HEK293T (cell line): ENCODE data around the gene ARHGAP12.

ENCODE experiments used
- ELF4 ChIP-seq: fragments of 450-650 bp; IDR thresholded peaks from 2 replicates; pipeline ENCODE4 v1.6.1; 2017; ENCODE audit warnings: antibody characterized with exemption
- HDGF ChIP-seq: fragments of 450-650 bp; IDR thresholded peaks from 2 replicates; pipeline ENCODE4 v1.6.1; 2017; ENCODE audit warnings: antibody characterized with exemption, borderline replicate concordance
- LEF1 ChIP-seq: fragments of 450-650 bp; IDR thresholded peaks from 2 replicates; pipeline ENCODE4 v1.6.1; 2017; ENCODE audit warnings: mild to moderate bottlenecking, borderline replicate concordance
- SP1 ChIP-seq: fragments of 450-650 bp; IDR thresholded peaks from 2 replicates; pipeline ENCODE4 v1.6.1; 2017

DNA sequence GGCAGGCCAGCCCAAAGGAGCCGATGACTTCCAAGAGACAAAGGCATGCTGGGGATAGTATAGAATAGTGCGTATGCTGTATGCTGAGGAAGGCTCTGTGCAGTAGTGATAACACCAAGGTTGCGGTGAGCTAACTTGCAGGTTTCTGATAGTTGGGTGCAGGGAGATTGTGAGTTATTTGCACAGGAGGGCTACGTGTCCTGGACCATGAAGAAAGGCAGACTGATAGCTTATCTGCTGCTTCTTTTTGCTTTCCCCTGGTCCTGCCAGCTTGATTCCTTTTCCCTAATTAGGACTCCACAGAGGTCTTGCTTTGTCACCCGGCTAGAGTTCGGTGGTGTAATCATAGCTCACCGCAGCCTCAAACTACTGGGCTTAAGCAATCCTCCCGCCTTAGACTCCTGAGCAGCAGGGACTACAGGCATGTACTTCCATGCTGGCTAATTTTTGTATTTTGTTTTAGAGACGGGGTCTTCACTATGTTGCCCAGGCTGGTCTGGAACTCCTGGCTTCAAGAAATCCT is 43.9 kb upstream of the ARHGAP12 start:
- TF ChIP-seq HDGF (no peak), LEF1 (no peak), ELF4 (no peak), SP1 (no peak)
